Large intestine (tissue), 3 donors: ENCODE data around the gene ARHGAP25. TPM values are rescaled to one million over a fixed set of nuclear protein-coding genes. Genes with fewer than 3 reads are reported as not detected.

Source experiments
- DNase-seq, 2 donors: peaks; one replicate each; pipeline versions ENCODE4 v3.0.0 to v3.0.0-alpha.2; 2013
- H3K27ac ChIP-seq: one replicate; pipeline ENCODE4 v1.5.1; 2013; ENCODE audit warnings: low read length
- H3K27me3 ChIP-seq: 2 replicates; pipeline ENCODE4 v1.6.1; 2013; ENCODE audit warnings: low read length; ENCODE audit not compliant: control insufficient read depth, insufficient read depth
- H3K36me3 ChIP-seq: 2 replicates; pipeline ENCODE4 v1.6.1; 2013; ENCODE audit warnings: low read length; ENCODE audit not compliant: control insufficient read depth, insufficient read depth
- H3K4me1 ChIP-seq: one replicate; pipeline ENCODE4 v1.6.1; 2013; ENCODE audit warnings: low read length; ENCODE audit not compliant: control insufficient read depth, insufficient read depth
- H3K4me3 ChIP-seq: one replicate; pipeline ENCODE4 v1.5.1; 2013; ENCODE audit warnings: low read length
- H3K9me3 ChIP-seq: one replicate; pipeline ENCODE4 v1.6.1; 2013; ENCODE audit warnings: mild to moderate bottlenecking, low read depth, low read length, moderate library complexity; ENCODE audit not compliant: control insufficient read depth
- WGBS: methylation state at CpG from one replicate; pipeline ENCODE4 v1.1.5; 2013; ENCODE audit warnings: low lambda C conversion rate; ENCODE audit not compliant: insufficient coverage; 5-methylcytosine and 5-hydroxymethylcytosine counted together
- polyA plus RNA-seq: library from polyadenylated mRNA; unstranded; fragments of 120-200 nt; gene quantifications from one replicate; pipeline ENCODE4 v1.2.1, GENCODE V29; 2013

The ARHGAP25 gene
- polyA plus RNA-seq, 1 donor = 3.5 TPM

DNA sequence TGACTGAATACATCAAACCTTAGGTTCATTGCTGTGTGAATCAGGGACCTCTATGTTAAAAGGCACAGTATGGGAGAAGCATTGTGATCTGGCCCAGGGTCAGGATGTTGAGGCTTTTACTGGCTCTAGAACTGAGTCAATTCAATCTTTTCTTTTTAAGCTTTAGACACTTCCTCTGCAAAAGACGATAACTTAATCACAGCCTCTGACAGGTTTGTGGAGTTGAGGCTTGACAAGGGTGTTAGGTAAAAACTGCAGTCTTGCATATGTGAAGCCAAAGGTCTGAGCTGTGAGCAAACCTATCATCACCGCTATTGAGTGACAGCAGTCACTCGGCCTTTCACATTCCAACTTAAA, 17.3 kb upstream of the ARHGAP25 start:
- no peaks in the 10 kb centered on the region for H3K4me1 ChIP-seq
- H3K27me3 ChIP-seq = peaks cover 5% of the 10 kb centered on the region
- WGBS = 100% methylated on average over 1 of the region's 3 CpGs
- no peaks in the 10 kb centered on the region for H3K36me3 ChIP-seq
- no peak overlapping the region for H3K4me3 ChIP-seq
- DNase-seq = no peak
- no peaks in the 10 kb centered on the region for H3K9me3 ChIP-seq
- H3K27ac ChIP-seq = no peak overlapping the region

DNA sequence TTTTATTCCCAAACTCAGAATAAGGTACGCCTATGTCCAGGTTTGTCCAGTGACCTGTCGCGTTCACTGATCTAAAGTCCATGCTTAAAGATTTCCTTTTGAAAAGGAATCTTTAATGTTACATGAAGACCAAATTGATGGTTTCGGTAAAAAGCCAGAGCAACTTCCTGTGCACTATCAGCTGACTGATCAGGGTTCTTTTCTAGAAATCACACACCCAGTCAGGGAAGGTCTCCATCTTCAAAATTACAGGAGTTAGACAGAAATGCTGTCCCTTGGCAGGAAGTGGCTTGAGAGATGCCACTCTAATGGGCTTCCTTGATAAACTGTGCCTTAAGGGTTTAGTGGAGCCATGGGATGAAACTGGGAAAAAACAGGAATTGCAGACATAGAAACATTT, 14.7 kb upstream of the ARHGAP25 start:
- Histone ChIP-seq H3K4me1 (no peaks in the 10 kb centered on the region), H3K27ac (no peak overlapping the region), H3K4me3 (no peak overlapping the region), H3K36me3 (no peaks in the 10 kb centered on the region), H3K27me3 (peaks cover 4% of the 10 kb centered on the region), H3K9me3 (no peaks in the 10 kb centered on the region)
- DNase-seq = no peak
- whole genome bisulfite sequencing = no CpG with 5 or more reads among the region's 4 CpGs

DNA sequence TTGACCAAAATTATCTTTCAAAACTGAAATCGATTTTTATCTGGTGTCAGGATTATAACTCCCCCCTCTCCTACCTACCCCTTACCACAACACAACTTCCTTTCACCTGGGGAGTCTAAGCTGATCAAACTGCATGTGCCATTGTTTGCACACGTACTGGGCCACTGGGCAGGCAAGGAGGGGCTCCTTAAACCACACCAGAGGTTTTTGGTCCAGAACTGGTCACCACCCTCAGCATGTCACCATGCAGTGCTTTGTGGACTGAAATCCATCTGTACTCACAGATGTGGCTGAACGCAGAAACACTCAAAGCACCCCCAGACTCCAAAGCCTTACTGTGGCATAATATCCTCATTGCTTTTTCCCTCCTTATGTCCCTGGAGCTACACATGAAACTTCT, 13.9 kb upstream of the ARHGAP25 start:
- Histone ChIP-seq H3K4me1 (no peaks in the 10 kb centered on the region), H3K27me3 (no peaks in the 10 kb centered on the region), H3K36me3 (no peaks in the 10 kb centered on the region), H3K9me3 (no peaks in the 10 kb centered on the region), H3K4me3 (no peak overlapping the region), H3K27ac (no peak overlapping the region)
- no peak for DNase-seq
- no CpG with 5 or more reads among the region's 3 CpGs for WGBS

DNA sequence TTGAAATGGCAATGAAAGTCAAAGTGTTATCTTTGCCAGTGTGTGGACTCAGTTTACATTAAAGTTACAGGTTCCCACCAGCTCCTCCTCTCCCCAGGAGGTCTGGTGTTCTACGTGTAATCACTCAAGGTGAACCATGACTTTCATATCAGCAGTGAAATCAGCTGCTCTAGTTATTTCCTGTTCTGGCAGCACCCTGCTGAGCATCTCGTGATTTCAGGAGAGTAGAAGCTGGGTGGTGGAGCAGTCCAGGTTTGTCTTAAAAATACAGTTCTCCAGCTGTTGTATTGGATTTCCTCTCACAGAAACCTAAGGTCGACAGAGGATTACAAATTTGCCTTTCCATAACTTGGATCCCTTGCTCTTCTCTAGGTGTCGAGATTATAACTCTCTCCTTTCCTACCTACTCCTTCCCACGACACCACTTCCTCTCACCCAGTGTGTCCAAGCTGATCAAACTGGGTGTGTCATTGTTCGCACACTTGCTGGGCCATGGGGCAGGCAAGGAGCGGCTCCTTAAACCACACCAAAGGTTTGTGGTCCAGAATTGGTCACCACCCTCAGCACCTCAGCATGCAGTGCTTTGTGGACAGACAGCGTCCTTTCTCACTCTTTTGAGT, 13.0 kb upstream of the ARHGAP25 start:
- no peak overlapping the region for H3K4me3 ChIP-seq
- H3K27ac ChIP-seq = no peak overlapping the region
- no peaks in the 10 kb centered on the region for H3K27me3 ChIP-seq
- H3K36me3 ChIP-seq = no peaks in the 10 kb centered on the region
- no peaks in the 10 kb centered on the region for H3K9me3 ChIP-seq
- H3K4me1 ChIP-seq = no peaks in the 10 kb centered on the region
- no peak for DNase-seq
- WGBS = 85% methylated on average over 2 of the region's 8 CpGs

DNA sequence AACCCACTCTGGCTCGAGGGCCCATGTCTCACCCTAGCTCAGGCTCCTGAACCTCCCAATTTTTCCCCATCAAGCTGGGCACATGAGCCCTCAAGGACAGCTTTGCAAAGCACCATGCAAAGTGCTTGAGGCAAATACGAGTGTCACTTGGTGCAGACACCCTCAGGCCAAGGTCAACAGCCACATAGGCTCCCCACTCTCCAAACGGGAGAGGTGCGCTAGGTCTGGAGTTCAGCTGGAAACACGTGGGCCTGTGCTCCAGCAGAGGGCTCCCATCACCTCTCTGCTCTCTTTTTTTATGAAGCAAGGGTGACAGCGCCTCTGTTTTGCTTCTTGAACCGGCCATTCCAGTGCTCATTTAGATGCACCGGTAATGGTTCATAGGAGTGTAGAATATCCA, 11.9 kb upstream of the ARHGAP25 start:
- Histone ChIP-seq H3K4me1 (no peaks in the 10 kb centered on the region), H3K9me3 (no peaks in the 10 kb centered on the region), H3K36me3 (no peaks in the 10 kb centered on the region), H3K27me3 (no peaks in the 10 kb centered on the region), H3K27ac (no peak overlapping the region), H3K4me3 (no peak overlapping the region)
- no CpG with 5 or more reads among the region's 8 CpGs for WGBS
- no peak for DNase-seq

DNA sequence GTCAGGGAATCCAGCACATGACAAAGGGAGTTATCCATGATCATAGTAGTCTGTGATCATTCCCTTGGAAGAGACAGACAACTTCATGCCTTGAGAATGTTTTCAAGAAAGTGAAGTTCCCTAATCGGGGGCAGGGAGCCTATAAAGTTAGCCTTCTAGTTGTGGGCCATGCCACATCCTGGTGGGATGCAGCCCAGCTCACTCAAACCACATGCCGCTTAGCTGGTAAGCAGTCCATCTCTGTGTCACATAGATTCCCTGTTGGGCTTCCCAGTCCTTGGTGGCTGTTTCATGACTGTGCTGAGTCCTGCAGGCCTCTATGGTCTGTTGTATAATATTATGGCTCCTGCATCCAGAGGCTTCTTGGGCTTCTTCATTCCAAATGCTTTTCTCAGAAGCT, 11.4 kb upstream of the ARHGAP25 start:
- WGBS = no CpG with 5 or more reads among the region's 2 CpGs
- H3K9me3 ChIP-seq = no peaks in the 10 kb centered on the region
- H3K4me3 ChIP-seq = no peak overlapping the region
- no peaks in the 10 kb centered on the region for H3K27me3 ChIP-seq
- no peak overlapping the region for H3K27ac ChIP-seq
- no peaks in the 10 kb centered on the region for H3K36me3 ChIP-seq
- no peak for DNase-seq
- no peaks in the 10 kb centered on the region for H3K4me1 ChIP-seq

DNA sequence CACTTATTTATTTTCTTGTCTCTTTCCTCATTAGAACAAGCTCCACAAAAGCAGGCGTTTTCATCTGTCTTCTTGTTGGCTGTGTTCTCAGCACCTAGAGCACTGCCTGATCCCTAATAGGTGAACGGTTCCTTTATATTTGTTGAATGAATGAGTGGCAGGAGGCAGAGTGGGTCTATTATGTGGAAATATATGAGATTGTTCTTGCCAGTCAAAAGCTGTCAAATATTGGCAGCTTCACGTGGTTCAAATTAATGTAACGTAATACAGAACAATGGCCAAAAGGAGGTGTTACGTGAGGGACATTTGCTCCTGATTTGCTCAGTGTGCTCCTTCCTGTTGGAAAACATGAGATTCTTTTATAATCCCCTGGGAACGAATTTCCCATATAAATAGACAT, 8.5 kb upstream of the ARHGAP25 start:
- H3K27me3 ChIP-seq = no peaks in the 10 kb centered on the region
- no peaks in the 10 kb centered on the region for H3K36me3 ChIP-seq
- H3K4me3 ChIP-seq = no peak overlapping the region
- no peak overlapping the region for H3K27ac ChIP-seq
- no peak for DNase-seq
- WGBS = 100% methylated on average over 4 of the region's 6 CpGs
- no peaks in the 10 kb centered on the region for H3K4me1 ChIP-seq
- no peaks in the 10 kb centered on the region for H3K9me3 ChIP-seq

DNA sequence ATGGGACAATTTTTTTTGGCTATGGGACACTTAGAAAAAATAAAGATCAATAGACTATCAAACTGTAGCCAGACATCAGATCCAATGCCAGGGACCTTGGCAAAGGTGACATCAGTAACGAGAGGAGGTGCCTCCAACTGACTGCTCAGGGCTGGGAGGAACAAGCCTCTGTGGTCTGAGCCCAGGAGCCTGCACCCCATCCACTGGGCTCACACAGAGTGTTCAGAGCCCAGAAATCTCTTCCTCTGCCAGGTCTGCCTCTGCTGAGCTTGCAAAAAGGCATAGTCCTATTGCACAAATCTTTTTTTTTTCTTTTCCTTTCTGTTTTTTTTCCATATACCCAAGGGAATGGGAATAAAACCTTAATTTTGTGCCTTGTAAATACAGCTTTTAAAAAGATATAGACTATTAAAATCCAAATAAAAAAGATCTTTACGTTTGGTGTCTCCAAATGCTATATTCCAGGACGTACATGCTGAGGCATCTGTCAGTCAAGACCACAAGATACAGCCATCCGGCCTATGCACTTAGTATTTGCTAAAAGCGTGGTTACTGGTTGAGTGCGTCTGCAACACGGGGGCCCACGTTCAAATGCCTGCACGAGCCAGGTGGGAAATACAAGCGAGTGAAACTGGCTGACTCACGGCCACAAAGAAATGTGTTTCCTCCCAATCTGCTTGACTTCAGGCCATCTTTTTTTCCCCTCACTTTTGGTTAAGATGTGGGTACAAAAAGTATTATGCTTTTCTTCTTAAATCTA, 7.8 kb upstream of the ARHGAP25 start:
- DNase-seq = no peak
- no peaks in the 10 kb centered on the region for H3K36me3 ChIP-seq
- no peaks in the 10 kb centered on the region for H3K27me3 ChIP-seq
- WGBS = no CpG with 5 or more reads among the region's 11 CpGs
- no peak overlapping the region for H3K4me3 ChIP-seq
- no peaks in the 10 kb centered on the region for H3K9me3 ChIP-seq
- no peaks in the 10 kb centered on the region for H3K4me1 ChIP-seq
- H3K27ac ChIP-seq = no peak overlapping the region

DNA sequence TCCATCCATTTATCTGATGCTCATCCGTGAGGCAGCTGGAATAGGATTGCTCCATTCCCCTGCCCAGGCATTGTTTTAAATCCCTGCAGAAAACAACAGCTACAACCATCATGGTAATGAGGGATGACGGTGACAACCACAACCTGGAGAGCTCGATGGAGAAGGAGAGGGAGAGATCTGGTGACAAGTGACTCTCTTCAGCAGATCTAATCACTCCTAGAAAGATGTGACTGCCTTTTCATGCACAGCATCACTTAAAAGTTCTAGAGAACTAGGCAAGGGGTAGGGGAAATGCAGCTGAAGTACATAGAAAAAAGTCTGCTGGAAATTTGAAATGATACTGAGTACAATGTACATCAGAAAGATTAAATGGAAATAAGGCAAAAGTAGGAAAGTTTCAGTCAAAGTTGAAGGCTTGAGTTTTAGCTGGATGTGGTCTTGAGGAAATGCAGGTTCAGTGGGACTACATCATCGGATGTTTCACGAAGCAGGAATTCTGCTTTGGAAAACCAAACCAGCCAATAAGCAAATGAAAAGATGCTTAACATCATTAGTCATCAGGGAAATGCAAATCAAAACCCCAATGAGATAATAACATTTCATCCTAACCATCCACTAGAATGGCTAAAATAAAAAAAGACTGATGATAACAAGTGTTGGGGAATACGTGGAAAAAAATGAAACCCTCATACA, 6.8 kb upstream of the ARHGAP25 start:
- 62% methylated on average over 2 of the region's 6 CpGs for WGBS
- Histone ChIP-seq H3K4me1 (no peaks in the 10 kb centered on the region), H3K4me3 (no peak overlapping the region), H3K9me3 (no peaks in the 10 kb centered on the region), H3K36me3 (no peaks in the 10 kb centered on the region), H3K27ac (no peak overlapping the region), H3K27me3 (no peaks in the 10 kb centered on the region)
- no peak for DNase-seq

DNA sequence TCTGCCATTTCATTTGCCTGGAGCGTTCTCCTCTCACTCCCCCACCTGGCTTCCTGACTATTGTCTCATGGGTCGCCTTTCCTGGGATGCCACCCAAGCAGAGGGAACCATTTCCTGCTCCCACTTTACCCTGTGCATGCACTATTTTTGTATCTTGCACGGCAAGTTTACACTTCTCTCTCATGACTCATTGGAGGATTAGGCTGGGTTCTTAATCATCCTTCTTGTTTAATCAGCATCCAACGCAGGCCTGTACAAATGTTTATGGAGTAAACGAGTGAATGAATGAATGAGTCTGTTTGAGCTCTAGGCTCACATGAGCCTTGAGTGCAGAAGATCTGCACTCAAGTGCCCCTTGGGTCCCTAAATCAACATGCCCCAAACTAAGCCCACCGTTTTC, 3.8 kb upstream of the ARHGAP25 start:
- DNase-seq = no peak
- no peak overlapping the region for H3K4me3 ChIP-seq
- no peaks in the 10 kb centered on the region for H3K9me3 ChIP-seq
- no peaks in the 10 kb centered on the region for H3K4me1 ChIP-seq
- H3K36me3 ChIP-seq = no peaks in the 10 kb centered on the region
- WGBS = no CpG with 5 or more reads among the region's 6 CpGs
- H3K27me3 ChIP-seq = no peaks in the 10 kb centered on the region
- no peak overlapping the region for H3K27ac ChIP-seq
